Measurements from ENCODE around the gene VSTM1.

VSTM1 gene

DNA sequence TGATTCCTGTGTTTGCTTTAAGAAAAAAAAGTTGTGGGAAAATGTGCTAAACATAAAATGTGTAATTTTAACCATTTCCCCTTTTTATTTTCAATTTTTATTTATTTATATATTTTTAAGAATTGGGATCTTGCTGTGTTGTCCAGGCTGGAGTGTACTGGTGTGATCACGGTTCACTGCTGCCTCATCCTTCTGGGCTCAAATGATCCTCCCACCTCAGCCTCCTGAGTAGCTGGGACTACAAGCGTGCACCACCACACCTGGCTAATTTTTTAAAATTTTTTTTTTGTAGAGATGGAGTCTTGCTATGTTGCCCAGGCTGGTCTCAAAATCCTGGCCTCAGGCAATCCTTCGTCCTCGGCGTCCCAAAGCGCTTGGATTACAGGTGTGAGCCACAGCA, 53.2 kb downstream of the VSTM1 start:
- DNase-seq (ENCODE audit: insufficient read length, low spot score) (no peak), FAIRE-seq (no peak)
- TF ChIP-seq, protein P1, sequence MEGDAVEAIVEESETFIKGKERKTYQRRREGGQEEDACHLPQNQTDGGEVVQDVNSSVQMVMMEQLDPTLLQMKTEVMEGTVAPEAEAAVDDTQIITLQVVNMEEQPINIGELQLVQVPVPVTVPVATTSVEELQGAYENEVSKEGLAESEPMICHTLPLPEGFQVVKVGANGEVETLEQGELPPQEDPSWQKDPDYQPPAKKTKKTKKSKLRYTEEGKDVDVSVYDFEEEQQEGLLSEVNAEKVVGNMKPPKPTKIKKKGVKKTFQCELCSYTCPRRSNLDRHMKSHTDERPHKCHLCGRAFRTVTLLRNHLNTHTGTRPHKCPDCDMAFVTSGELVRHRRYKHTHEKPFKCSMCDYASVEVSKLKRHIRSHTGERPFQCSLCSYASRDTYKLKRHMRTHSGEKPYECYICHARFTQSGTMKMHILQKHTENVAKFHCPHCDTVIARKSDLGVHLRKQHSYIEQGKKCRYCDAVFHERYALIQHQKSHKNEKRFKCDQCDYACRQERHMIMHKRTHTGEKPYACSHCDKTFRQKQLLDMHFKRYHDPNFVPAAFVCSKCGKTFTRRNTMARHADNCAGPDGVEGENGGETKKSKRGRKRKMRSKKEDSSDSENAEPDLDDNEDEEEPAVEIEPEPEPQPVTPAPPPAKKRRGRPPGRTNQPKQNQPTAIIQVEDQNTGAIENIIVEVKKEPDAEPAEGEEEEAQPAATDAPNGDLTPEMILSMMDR (IDR thresholded peaks at IDR 0.05; ENCODE audit: insufficient read depth, missing control alignments): no peak

- FAIRE-seq: no peak
- TF ChIP-seq, protein P1 (IDR thresholded peaks at IDR 0.05; ENCODE audit: insufficient read depth, missing control alignments): no peak
- DNase-seq (ENCODE audit: insufficient read length, low spot score): no peak
These were observed 54.3 kb downstream of the VSTM1 start for GRCh38 chr19:54009440-54009839.

GRCh38 chr19:54002495-54003315, 61.0 kb downstream of the VSTM1 start:
- DNase-seq (ENCODE audit: insufficient read length, low spot score) (peak; percentile 10), FAIRE-seq (no peak)
- TF ChIP-seq, protein P1 (IDR thresholded peaks at IDR 0.05; ENCODE audit: insufficient read depth, missing control alignments): no peak

GRCh38 chr19:54001496-54001895, 62.2 kb downstream of the VSTM1 start:
- FAIRE-seq (no peak), DNase-seq (ENCODE audit: insufficient read length, low spot score) (no peak)
- TF ChIP-seq, protein P1 (IDR thresholded peaks at IDR 0.05; ENCODE audit: insufficient read depth, missing control alignments): no peak

DNA sequence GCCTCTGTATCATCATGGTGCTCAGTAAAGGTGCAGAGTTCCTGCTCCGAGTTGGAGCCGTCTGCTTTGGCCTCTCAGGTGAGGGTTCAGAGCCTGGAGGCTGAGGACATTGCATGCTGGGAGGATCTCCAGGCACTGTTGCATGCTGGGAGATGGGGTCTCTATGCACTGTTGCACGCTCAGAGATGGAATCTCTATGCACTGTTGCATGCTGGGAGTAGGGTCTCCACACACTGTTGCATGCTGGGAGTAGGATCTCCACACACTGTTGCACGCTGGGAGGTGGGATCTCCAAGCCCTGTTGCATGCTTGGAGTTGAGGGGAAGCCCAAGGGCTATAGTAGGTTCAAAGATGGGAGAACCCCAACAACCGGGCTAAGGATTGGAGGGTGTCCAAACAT, 64.0 kb downstream of the VSTM1 start:
- TF ChIP-seq, protein P1 (IDR thresholded peaks at IDR 0.05; ENCODE audit: insufficient read depth, missing control alignments): no peak
- no peak for FAIRE-seq
- DNase-seq (ENCODE audit: insufficient read length, low spot score): no peak

- TF ChIP-seq, protein P1 (IDR thresholded peaks at IDR 0.05; ENCODE audit: insufficient read depth, missing control alignments): no peak
- DNase-seq (ENCODE audit: insufficient read length, low spot score) (peak; percentile 5), FAIRE-seq (no peak)
These were observed 65.5 kb downstream of the VSTM1 start for GRCh38 chr19:53998223-53998622.

- no peak for FAIRE-seq
- DNase-seq (ENCODE audit: insufficient read length, low spot score): no peak
- TF ChIP-seq, protein P1 (IDR thresholded peaks at IDR 0.05; ENCODE audit: insufficient read depth, missing control alignments): no peak
These were observed 68.9 kb downstream of the VSTM1 start for GRCh38 chr19:53994811-53995210.
